BLaER1 treated with 17β-estradiol and CSF1 and Interleukin-3, amounts not matched to agents 10 nM and 100 nM (cell line): ENCODE data around the gene UPK3B.
"Not testable (repeated sequence)": the region's sequence is repeated elsewhere in the genome, so short reads cannot be mapped to it uniquely, and the experiment has no call there.

Source experiments
- H3K27ac ChIP-seq, 11 experiments: shearing (Covaris generic); formaldehyde crosslinking; 2 replicates each; pipeline ENCODE4 v1.8.1; 2022
- H3K27me3 ChIP-seq, 11 experiments: shearing (Covaris generic); formaldehyde crosslinking; 2 replicates each; pipeline ENCODE4 v1.8.1; 2022
- H3K36me3 ChIP-seq, 11 experiments: shearing (Covaris generic); formaldehyde crosslinking; 2 replicates each; pipeline ENCODE4 v1.8.1; 2022
- H3K4me1 ChIP-seq, 10 experiments: shearing (Covaris generic); formaldehyde crosslinking; 2 replicates each; pipeline ENCODE4 v1.8.1; 2022
- H3K4me2 ChIP-seq, 11 experiments: shearing (Covaris generic); formaldehyde crosslinking; 2 replicates each; pipeline ENCODE4 v1.8.1; 2022
- H3K4me3 ChIP-seq, 10 experiments: shearing (Covaris generic); formaldehyde crosslinking; 2 replicates each; pipeline ENCODE4 v1.8.1; 2022
- H3K9ac ChIP-seq, 11 experiments: shearing (Covaris generic); formaldehyde crosslinking; 2 replicates each; pipeline ENCODE4 v1.8.1; 2022
- H3K9me3 ChIP-seq, 11 experiments: shearing (Covaris generic); formaldehyde crosslinking; replicated peaks in 1 of 11; 2 replicates each; pipeline ENCODE4 v1.8.1; 2022
- H4K20me1 ChIP-seq, 11 experiments: shearing (Covaris generic); formaldehyde crosslinking; 2 replicates each; pipeline ENCODE4 v1.8.1; 2022
- Cebpa-rat ChIP-seq, 11 experiments: shearing (Covaris generic); IDR thresholded peaks; 2 replicates each; pipeline ENCODE4 v1.8.1; 2022

The UPK3B gene

DNA sequence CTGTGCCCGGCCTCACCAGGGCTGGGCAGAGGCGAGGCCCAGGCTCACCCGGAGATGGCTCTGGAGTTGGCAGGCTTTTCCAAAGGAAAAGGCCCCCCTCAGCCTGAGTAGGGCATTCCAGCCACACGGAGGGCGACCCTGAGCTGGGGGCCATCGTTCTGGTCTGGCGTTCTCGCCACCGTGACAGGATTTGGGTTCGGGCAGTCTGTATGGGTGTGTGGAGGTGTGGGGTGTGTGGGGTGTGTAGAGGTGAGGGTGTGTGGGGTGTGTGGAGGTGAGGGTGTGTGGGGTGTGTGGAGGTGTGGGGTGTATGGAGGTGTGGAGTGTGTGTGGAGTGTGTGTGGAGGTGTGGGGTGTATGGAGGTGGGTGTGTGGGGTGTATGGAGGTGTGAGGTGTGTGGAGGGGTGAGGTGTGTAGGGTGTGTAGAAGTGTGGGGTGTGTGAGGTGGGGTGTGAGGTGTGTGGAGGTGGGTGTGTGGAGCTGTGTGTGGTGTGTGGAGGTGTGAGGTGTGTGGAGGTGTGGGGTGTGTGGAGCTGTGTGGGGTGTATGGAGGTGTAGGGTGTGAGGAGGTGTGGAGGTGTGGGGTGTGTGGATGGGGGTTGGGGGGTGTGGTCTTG, 11.7 kb upstream of the UPK3B start:
- H3K4me1 ChIP-seq, H3K27me3 ChIP-seq, H4K20me1 ChIP-seq, H3K9ac ChIP-seq, H3K9me3 ChIP-seq, H3K4me2 ChIP-seq, H3K4me3 ChIP-seq, H3K27ac ChIP-seq: not testable (repeated sequence)
- peaks cover 0 to 30% (median 6%) of the 10 kb centered on the region in 11 experiments; a peak in 10 of 22 replicates for H3K36me3 ChIP-seq

DNA sequence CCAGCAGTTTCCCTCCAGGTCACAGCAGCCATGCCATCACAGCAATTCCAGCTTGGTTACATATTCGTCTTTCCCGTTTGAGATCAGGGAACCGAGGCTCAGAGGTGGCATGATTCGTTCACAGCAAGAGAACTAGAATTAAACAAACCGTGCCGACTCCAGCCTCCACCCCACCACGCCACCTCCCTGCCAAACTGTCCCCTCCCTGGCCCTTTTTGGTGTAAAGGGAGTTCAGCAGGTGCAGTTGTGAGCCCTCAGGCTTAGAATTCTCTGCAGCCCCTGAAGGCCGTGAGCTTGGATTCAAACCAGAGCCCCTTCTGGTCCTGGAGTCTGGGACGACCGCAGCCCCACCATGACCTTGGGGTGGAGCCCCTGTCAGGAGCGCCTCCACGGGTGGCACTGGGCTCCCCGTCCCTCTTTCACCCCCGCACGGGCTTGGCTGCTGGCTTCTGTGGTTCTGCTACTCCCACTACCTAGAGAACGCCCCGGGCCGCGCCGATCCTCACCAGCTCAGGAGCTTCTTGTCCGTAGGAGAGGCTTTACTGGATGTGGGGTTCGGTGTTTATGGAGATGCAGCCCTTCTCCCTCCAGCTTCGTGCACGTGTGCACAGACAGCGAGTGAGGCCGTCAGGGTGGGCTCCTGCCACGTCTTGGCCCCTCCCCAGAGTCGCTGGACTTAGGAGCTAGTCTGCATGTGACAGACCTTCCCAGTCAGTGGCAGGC, 11.0 kb upstream of the UPK3B start:
- peaks cover 0 to 31% (median 6%) of the 10 kb centered on the region in 11 experiments; a peak in 11 of 22 replicates for H3K36me3 ChIP-seq
- H4K20me1 ChIP-seq, H3K4me1 ChIP-seq, H3K27me3 ChIP-seq, H3K9me3 ChIP-seq, H3K4me2 ChIP-seq, H3K4me3 ChIP-seq, H3K9ac ChIP-seq, H3K27ac ChIP-seq: not testable (repeated sequence)

DNA sequence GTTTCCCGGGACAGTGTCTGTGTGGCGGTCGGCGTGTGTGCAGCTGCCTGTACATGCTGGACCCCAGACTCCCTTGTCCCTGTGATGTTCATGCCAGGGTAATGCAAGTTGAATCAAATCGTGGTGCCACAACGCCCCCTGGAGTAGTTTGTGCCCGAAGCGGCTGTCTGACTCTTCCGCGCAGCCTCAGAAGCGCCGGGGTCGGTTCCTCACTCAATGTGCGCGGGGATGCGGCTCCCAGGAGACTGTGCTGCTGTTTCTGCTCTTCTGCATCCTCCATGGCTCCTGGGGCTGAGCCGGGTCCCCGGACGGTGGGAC, 10.5 kb upstream of the UPK3B start:
- H3K27ac ChIP-seq, H3K4me1 ChIP-seq, H4K20me1 ChIP-seq, H3K9me3 ChIP-seq, H3K4me2 ChIP-seq, H3K27me3 ChIP-seq, H3K4me3 ChIP-seq, H3K9ac ChIP-seq: not testable (repeated sequence)
- H3K36me3 ChIP-seq = peaks cover 0 to 35% (median 6%) of the 10 kb centered on the region in 11 experiments; a peak in 11 of 22 replicates

DNA sequence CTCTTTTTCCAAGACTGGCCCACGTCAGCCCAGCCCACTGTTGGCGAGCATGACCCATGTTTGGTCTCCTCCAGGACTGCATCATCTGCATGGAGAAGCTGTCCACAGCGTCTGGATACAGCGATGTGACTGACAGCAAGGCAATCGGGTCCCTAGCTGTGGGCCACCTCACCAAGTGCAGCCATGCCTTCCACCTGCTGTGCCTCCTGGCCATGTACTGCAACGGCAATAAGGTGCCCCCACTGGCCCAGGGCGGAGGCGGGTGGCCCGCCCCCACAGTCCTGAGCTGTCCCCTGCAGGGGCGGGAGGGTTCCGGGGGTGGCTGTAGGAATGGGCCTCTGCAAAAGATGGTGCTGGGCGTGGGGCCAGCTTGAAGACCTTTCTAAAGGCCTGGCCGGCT, 8.1 kb upstream of the UPK3B start:
- not testable (repeated sequence) for H3K9ac ChIP-seq, H3K4me3 ChIP-seq

DNA sequence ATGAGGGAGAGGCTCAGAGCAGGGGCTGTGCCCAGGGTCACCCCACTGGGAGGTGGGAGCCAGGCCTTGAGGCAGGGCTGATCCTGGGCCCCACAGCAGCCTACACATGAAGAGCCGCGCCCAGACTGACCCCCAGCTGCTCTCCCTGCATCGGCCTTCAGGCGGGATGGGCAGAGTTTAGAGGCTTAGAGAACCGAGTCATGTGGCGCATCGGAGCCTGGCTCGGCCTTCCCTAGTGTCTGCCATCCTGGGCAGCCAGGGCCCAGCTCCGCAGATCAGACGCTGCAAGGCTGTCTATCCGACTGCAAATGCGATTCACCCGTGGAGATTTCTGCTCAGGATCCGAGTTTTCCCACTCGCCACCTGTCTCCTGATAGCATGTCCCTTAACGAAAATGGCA, 7.5 kb upstream of the UPK3B start:
- not testable (repeated sequence) for H3K4me3 ChIP-seq, H3K4me1 ChIP-seq, H3K27me3 ChIP-seq, H3K27ac ChIP-seq, H3K4me2 ChIP-seq, H3K9ac ChIP-seq
- Histone ChIP-seq H4K20me1 (0 out of 22 replicates have a peak, but pooled peaks cover 0 to 11% (median 0%) of the 10 kb centered on the region in 11 experiments), H3K36me3 (peaks cover 18 to 61% (median 30%) of the 10 kb centered on the region in 11 experiments; a peak in 21 of 22 replicates), H3K9me3 (peaks cover 0 to 13% (median 0%) of the 10 kb centered on the region in 11 experiments; a peak in 6 of 22 replicates)

More for the DNA sequence above, 8.1 kb upstream of the UPK3B start:
- not testable (repeated sequence) for H3K4me1 ChIP-seq, H3K27ac ChIP-seq, H3K9me3 ChIP-seq, H3K27me3 ChIP-seq, H3K4me2 ChIP-seq
- H4K20me1 ChIP-seq = 0 out of 22 replicates have a peak, but pooled peaks cover 0 to 11% (median 0%) of the 10 kb centered on the region in 11 experiments
- peaks cover 18 to 58% (median 24%) of the 10 kb centered on the region in 11 experiments; a peak in 20 of 22 replicates for H3K36me3 ChIP-seq

DNA sequence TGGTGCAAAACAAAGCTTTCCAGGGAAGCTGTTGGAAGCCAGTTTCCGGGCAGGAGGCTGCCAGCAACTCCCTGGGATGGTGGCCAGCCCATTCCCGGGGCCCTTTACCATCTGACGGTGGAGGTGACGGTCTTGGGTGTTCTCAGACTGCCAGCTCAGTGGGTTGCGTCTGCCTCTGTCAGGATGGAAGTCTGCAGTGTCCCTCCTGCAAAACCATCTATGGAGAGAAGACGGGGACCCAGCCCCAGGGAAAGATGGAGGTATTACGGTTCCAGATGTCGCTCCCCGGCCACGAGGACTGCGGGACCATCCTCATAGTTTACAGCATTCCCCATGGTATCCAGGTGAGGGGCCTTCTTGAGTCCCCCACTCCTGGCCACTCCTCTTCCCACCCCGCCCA, 7.1 kb upstream of the UPK3B start:
- Histone ChIP-seq H4K20me1 (0 out of 22 replicates have a peak, but pooled peaks cover 0 to 11% (median 0%) of the 10 kb centered on the region in 11 experiments), H3K9me3 (peaks cover 0 to 17% (median 0%) of the 10 kb centered on the region in 11 experiments; a peak in 6 of 22 replicates), H3K36me3 (peaks cover 18 to 61% (median 31%) of the 10 kb centered on the region in 11 experiments; a peak in 21 of 22 replicates)
- H3K4me1 ChIP-seq, H3K4me2 ChIP-seq, H3K27ac ChIP-seq, H3K4me3 ChIP-seq, H3K27me3 ChIP-seq, H3K9ac ChIP-seq: not testable (repeated sequence)

DNA sequence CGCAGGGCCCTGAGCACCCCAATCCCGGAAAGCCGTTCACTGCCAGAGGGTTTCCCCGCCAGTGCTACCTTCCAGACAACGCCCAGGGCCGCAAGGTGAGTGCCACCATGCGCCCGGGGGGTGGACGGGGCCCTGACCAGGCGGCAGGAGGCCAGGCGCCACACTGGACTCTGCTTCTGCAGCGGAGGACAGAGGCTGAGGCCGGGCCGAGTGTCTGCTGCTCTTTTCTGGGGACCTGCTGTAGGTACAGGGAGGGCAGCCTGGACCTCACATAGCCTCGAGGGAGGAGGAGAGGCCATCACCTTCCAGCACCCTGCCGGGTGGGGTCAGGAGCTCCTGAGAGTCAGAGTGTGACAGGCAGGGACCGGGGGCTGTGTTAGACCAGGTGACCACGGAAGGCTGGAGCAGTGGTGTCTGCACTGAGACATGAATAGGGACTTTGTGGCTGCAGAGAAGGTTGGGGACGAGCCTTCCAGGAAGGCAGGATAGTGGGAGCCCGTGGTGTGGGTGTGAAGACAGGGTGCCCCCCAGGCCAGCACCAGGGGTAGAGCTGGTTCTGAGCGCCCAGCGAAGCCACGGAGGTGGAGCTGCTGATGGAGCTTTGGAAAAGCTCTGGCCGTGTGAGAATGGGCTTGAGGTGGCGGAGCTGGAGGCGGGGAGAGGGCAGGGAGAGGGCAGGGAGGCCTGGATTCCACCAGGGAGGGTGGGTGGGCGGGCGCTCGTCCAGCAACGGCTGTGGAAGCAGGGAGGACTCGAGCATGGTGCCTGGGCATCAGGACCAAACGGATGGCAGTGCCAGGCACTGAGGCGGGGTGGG, 5.8 kb upstream of the UPK3B start:
- H3K4me3 ChIP-seq, H3K27ac ChIP-seq, H3K4me2 ChIP-seq, H3K9ac ChIP-seq, H3K27me3 ChIP-seq: not testable (repeated sequence)
- H3K9me3 ChIP-seq = peaks cover 0 to 19% (median 0%) of the 10 kb centered on the region in 11 experiments; a peak in 6 of 22 replicates
- H3K4me1 ChIP-seq = peaks cover 0 to 14% (median 0%) of the 10 kb centered on the region in 10 experiments; a peak in 5 of 20 replicates
- peaks cover 18 to 61% (median 31%) of the 10 kb centered on the region in 11 experiments; a peak in 21 of 22 replicates for H3K36me3 ChIP-seq
- 0 out of 22 replicates have a peak, but pooled peaks cover 0 to 11% (median 0%) of the 10 kb centered on the region in 11 experiments for H4K20me1 ChIP-seq

DNA sequence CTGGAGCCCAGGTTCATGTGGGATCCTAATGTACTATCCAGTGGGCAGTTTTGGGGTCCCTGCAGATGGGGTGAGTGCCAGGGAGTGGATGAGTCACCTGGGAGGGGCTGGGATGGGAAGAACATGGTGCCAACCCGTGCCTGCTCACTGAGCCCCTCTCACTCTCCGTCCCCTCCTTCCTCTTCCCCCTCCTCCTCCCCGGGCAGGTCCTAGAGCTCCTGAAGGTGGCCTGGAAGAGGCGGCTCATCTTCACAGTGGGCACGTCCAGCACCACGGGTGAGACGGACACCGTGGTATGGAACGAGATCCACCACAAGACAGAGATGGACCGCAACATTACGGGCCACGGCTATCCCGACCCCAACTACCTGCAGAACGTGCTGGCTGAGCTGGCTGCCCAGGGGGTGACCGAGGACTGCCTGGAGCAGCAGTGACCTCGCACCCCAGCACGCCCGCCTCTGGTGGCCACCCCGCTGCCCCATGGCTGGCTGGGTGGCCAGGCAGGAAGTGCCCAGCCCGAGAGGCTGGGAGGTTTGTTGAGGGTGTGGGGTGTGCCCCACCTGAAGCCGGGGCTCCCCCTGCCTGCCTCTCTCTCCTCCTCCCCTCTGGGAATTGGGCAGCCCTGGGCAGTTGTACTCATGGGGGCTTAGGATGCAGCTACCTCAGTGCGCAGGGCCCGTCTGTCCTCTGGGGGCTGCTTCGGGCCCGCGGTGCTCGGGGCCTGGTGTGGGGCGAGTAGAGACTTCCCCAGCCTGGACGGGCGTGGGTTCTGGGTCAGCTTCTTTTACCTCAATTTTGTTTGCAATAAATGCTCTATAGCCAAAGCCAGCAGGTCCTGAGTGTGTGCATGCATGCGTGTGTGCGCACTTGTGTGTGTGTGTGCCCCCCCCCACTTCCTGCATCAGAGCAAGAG, 4.9 kb upstream of the UPK3B start:
- Histone ChIP-seq H3K36me3 (peaks cover 18 to 61% (median 31%) of the 10 kb centered on the region in 11 experiments; a peak in 21 of 22 replicates), H3K4me3 (no peak overlapping the region), H4K20me1 (peaks cover 0 to 11% (median 0%) of the 10 kb centered on the region in 11 experiments; a peak in 1 of 22 replicates), H3K9ac (no peak overlapping the region), H3K4me1 (peaks cover 5 to 23% (median 8%) of the 10 kb centered on the region in 10 experiments; a peak in 17 of 20 replicates), H3K27ac (no peak overlapping the region), H3K9me3 (peaks cover 0 to 19% (median 0%) of the 10 kb centered on the region in 11 experiments; a peak in 6 of 22 replicates), H3K4me2 (no peak overlapping the region), H3K27me3 (no peaks in the 10 kb centered on the region)
- no peak for TF ChIP-seq Cebpa-rat (IDR thresholded peaks at IDR 0.05)
